IMR-90 (cell line): Measurements from ENCODE around the gene RIMBP2. TPM values are rescaled to one million over a fixed set of nuclear protein-coding genes. Genes with fewer than 3 reads are reported as not detected.

Source experiments
- ATAC-seq: fragments of 200-7000 bp; cut with Tn5 transposase; 2 replicates; pipeline ENCODE4 v1.9.1; 2020; ENCODE audit warnings: low read depth, mild to moderate bottlenecking, moderate library complexity
- BruUV-seq: library from RNA; stranded (reverse); fragments of 400-500 nt; replicated peaks from 2 replicates; lab custom pipeline; 2021; lab: Mats Ljungman, UMichigan
- CTCF ChIA-PET: fragments of 300-600 bp; formaldehyde crosslinking; extraction: SDS; loops from one replicate; lab custom pipeline; 2021; ENCODE audit warnings: antibody characterized with exemption; lab: Yijun Ruan, JAX
- POLR2A ChIA-PET: fragments of 300-600 bp; sonication (Branson Sonifier 250); formaldehyde crosslinking; loops from one replicate; lab custom pipeline; 2022; ENCODE audit warnings: antibody characterized with exemption; ENCODE audit not compliant: unreplicated experiment; lab: Charles Lee
- DNase-seq: peaks from one replicate; pipeline ENCODE4 v3.0.0; 2013
- H2AFZ ChIP-seq: replicated peaks from 2 replicates; pipeline ENCODE3; 2013; ENCODE audit warnings: low read length, mild to moderate bottlenecking; ENCODE audit not compliant: poor library complexity
- H2AK5ac ChIP-seq: 2 replicates; pipeline ENCODE4 v1.6.1; 2013; ENCODE audit warnings: low read depth, low read length, inconsistent platforms
- H2AK9ac ChIP-seq: replicated peaks from 2 replicates; pipeline ENCODE3; 2013; ENCODE audit warnings: mild to moderate bottlenecking, low read depth, low read length, moderate library complexity; ENCODE audit not compliant: poor library complexity
- H2BK120ac ChIP-seq: 2 replicates; pipeline ENCODE4 v1.6.1; 2013; ENCODE audit warnings: low read depth, low read length, inconsistent platforms
- H2BK15ac ChIP-seq: 3 replicates; pipeline ENCODE4 v1.6.1; 2013; ENCODE audit warnings: low read depth, low read length, inconsistent platforms
- H2BK20ac ChIP-seq: 2 replicates; pipeline ENCODE4 v1.6.1; 2013; ENCODE audit warnings: low read depth, mild to moderate bottlenecking, inconsistent platforms, low read length, moderate library complexity
- H2BK5ac ChIP-seq: 2 replicates; pipeline ENCODE4 v1.6.1; 2013; ENCODE audit warnings: mild to moderate bottlenecking, low read depth, low read length, inconsistent platforms; ENCODE audit not compliant: poor library complexity, severe bottlenecking
- H3K14ac ChIP-seq: replicated peaks from 2 replicates; pipeline ENCODE4 v1.6.1; 2013; ENCODE audit warnings: low read depth, low read length, inconsistent platforms
- H3K18ac ChIP-seq: 2 replicates; pipeline ENCODE4 v1.6.1; 2013; ENCODE audit warnings: low read depth, low read length, control low read depth
- H3K23ac ChIP-seq: 2 replicates; pipeline ENCODE4 v1.6.1; 2013; ENCODE audit warnings: low read depth, low read length, inconsistent platforms
- H3K27ac ChIP-seq: 2 replicates; pipeline ENCODE4 v1.5.1; 2013; ENCODE audit warnings: mild to moderate bottlenecking, control low read depth, low read length; ENCODE audit not compliant: insufficient read depth
- H3K27me3 ChIP-seq: 2 replicates; pipeline ENCODE4 v1.6.1; 2013; ENCODE audit warnings: low read length; ENCODE audit not compliant: control insufficient read depth, insufficient read depth
- H3K36me3 ChIP-seq: 2 replicates; pipeline ENCODE4 v1.6.1; 2013; ENCODE audit warnings: low read length, mixed read lengths; ENCODE audit not compliant: control insufficient read depth, insufficient read depth
- H3K4ac ChIP-seq: 2 replicates; pipeline ENCODE4 v1.6.1; 2013; ENCODE audit warnings: low read depth, low read length, inconsistent platforms
- H3K4me1 ChIP-seq: 2 replicates; pipeline ENCODE4 v1.6.1; 2013; ENCODE audit warnings: low read length, mixed read lengths; ENCODE audit not compliant: control insufficient read depth, insufficient read depth
- H3K4me2 ChIP-seq: 2 replicates; pipeline ENCODE4 v1.6.1; 2013; ENCODE audit warnings: low read depth, mild to moderate bottlenecking, control low read depth, low read length, moderate library complexity
- H3K4me3 ChIP-seq: 2 replicates; pipeline ENCODE4 v1.5.1; 2013; ENCODE audit warnings: low read depth, mild to moderate bottlenecking, control low read depth, low read length, moderate library complexity; ENCODE audit not compliant: insufficient read depth
- H3K56ac ChIP-seq: 2 replicates; pipeline ENCODE4 v1.6.1; 2013; ENCODE audit warnings: low read length, inconsistent platforms; ENCODE audit not compliant: insufficient read depth; ENCODE audit errors: extremely low read depth
- H3K79me1 ChIP-seq, 2 experiments: 2 replicates each; pipeline ENCODE4 v1.6.1; 2013; ENCODE audit warnings: low read length in 2 of 2, inconsistent platforms in 1 of 2, low read depth in 1 of 2
- H3K9ac ChIP-seq: 2 replicates; pipeline ENCODE4 v1.6.1; 2013; ENCODE audit warnings: low read depth, low read length, control low read depth
- H3K9me1 ChIP-seq: 2 replicates; pipeline ENCODE4 v1.6.1; 2013; ENCODE audit warnings: low read length, inconsistent platforms; ENCODE audit not compliant: insufficient read depth
- H3K9me3 ChIP-seq: 2 replicates; pipeline ENCODE4 v1.6.1; 2013; ENCODE audit warnings: low read length; ENCODE audit not compliant: control insufficient read depth, insufficient read depth
- H4K20me1 ChIP-seq: 2 replicates; pipeline ENCODE4 v1.6.1; 2013; ENCODE audit warnings: low read length, inconsistent platforms; ENCODE audit not compliant: insufficient read depth
- H4K5ac ChIP-seq: 2 replicates; pipeline ENCODE4 v1.6.1; 2013; ENCODE audit warnings: mild to moderate bottlenecking, low read depth, low read length, control low read depth
- H4K8ac ChIP-seq, 2 experiments: 2 replicates each; pipeline ENCODE4 v1.6.1; 2013; ENCODE audit warnings: low read depth in 2 of 2, low read length in 2 of 2, control low read depth in 1 of 2, inconsistent platforms in 1 of 2
- H4K91ac ChIP-seq: 2 replicates; pipeline ENCODE4 v1.6.1; 2013; ENCODE audit warnings: low read depth, low read length, inconsistent platforms; ENCODE audit not compliant: insufficient read depth
- CEBPB ChIP-seq: IDR thresholded peaks from 2 replicates; pipeline ENCODE4 v1.6.1; 2012; ENCODE audit warnings: low read depth, low read length, improper control_type of control experiment
- FOS ChIP-seq: fragments of 150-350 bp; IDR thresholded peaks from 2 replicates; pipeline ENCODE4 v1.6.1; 2016; ENCODE audit warnings: low read depth, low read length
- MAFK ChIP-seq: IDR thresholded peaks from 2 replicates; pipeline ENCODE4 v1.6.1; 2012; ENCODE audit warnings: low read depth, low read length, improper control_type of control experiment
- MAZ ChIP-seq: IDR thresholded peaks from 2 replicates; pipeline ENCODE4 v1.6.1; 2012; ENCODE audit warnings: low read depth, mild to moderate bottlenecking, low read length, improper control_type of control experiment, moderate library complexity, borderline replicate concordance
- MXI1 ChIP-seq: IDR thresholded peaks from 2 replicates; pipeline ENCODE4 v1.6.1; 2012; ENCODE audit warnings: low read depth, mild to moderate bottlenecking, low read length, moderate library complexity, borderline replicate concordance
- POLR2A ChIP-seq: IDR thresholded peaks from 2 replicates; pipeline ENCODE4 v1.6.1; 2012; ENCODE audit warnings: mild to moderate bottlenecking, low read depth, low read length
- WGBS, 2 experiments: methylation state at CpG; one replicate each; pipeline versions ENCODE4 v1.1.5 to v1.1.7; 2013; ENCODE audit warnings: missing lambda C conversion rate in 2 of 2; ENCODE audit not compliant: insufficient read length in 1 of 2; ENCODE audit errors: extremely low coverage in 2 of 2; 5-methylcytosine and 5-hydroxymethylcytosine counted together
- dilution Hi-C: fragments of 300-500 bp; cut with HindIII; formaldehyde crosslinking; loops from one replicate; pipeline ENCODE4 v1.14.3; 2018; ENCODE audit warnings: low sequenced_read_pairs; ENCODE audit not compliant: unreplicated experiment
- in situ Hi-C: fragments of 300-500 bp; cut with MboI; formaldehyde crosslinking; loops from 3 replicates; pipeline ENCODE4 v1.14.3; 2019; ENCODE audit warnings: low sequenced_read_pairs, inconsistent platforms, mixed read lengths
- intact Hi-C: fragments of 100-400 bp; cut with micrococcal nuclease; formaldehyde crosslinking; loops from 2 replicates; pipeline ENCODE4 v1.10.0; 2022
- polyA plus RNA-seq, 3 experiments: library from polyadenylated mRNA; depleted of rRNA; stranded (reverse); fragments of >200 nt; gene quantifications; 2 replicates each; pipeline ENCODE4 v1.2.3, GENCODE V29; 2012; ENCODE audit warnings: low replicate concordance in 1 of 3
- total RNA-seq: library from RNA; depleted of rRNA; stranded (reverse); fragments of >200 nt; gene quantifications from 2 replicates; pipeline ENCODE4 v1.2.3, GENCODE V29; 2012

The RIMBP2 gene
- total and polyA plus RNA-seq, 2 of the 4 experiments (the other 2 are of a cell fraction), result not detected

DNA sequence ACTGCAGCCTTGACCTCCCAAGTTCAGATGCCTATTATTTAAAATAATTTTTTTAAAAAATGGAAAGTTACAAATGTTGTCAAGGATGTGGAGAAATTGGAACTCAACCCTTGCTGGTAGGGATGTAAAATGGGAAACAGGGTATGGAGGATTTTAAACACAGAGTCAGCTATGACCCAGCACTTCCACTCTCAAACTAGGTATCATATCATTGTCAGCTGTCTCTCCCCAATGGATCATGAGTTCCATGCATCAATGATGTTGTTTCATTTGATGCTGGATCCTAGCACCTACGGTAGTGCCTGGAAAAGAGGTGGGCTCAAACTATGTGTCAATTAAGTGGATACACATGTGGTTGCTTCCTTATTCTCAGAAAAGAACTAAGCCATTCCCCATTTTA is 150.9 kb downstream of the RIMBP2 start:
- intact Hi-C loops (no loop called here), dilution Hi-C loops (no loop called here), in situ Hi-C loops (no loop called here)
- ChIA-PET CTCF (no interaction called here), POLR2A (no interaction called here)
- Histone ChIP-seq H3K4me2 (no peak overlapping the region), H4K91ac (no peak overlapping the region), H3K36me3 (no peaks in the 10 kb centered on the region), H4K5ac (no peak overlapping the region), H2BK120ac (no peak overlapping the region), H3K9ac (no peak overlapping the region), H2BK15ac (no peak overlapping the region), H3K23ac (no peak overlapping the region), H2AFZ (no peak overlapping the region), H4K8ac (no peak overlapping the region), H3K56ac (no peak overlapping the region), H2AK9ac (no peak overlapping the region), H3K4me1 (no peaks in the 10 kb centered on the region), H3K27ac (no peak overlapping the region), H3K14ac (no peak overlapping the region), H4K20me1 (no peaks in the 10 kb centered on the region), H3K9me3 (peaks cover 39% of the 10 kb centered on the region), H3K27me3 (no peaks in the 10 kb centered on the region), H3K79me1 (no peaks in the 10 kb centered on the region), H3K4me3 (no peak overlapping the region), H3K9me1 (no peaks in the 10 kb centered on the region), H3K18ac (no peak overlapping the region), H2BK20ac (no peak overlapping the region), H3K4ac (no peak overlapping the region), H2BK5ac (no peak overlapping the region), H2AK5ac (no peak overlapping the region)
- TF ChIP-seq MAFK, result no peak
- no peak for TF ChIP-seq POLR2A
- no peak for TF ChIP-seq CEBPB
- TF ChIP-seq MAZ, result no peak
- no peak for TF ChIP-seq FOS
- TF ChIP-seq MXI1, result no peak
- no CpG with 5 or more reads among the region's 1 CpG for WGBS, 2 experiments
- BruUV-seq, result no TSS peak
- ATAC-seq (no peak), DNase-seq (no peak)
